Caco-2 (cell line): ENCODE data around the gene CDSN. TPM values are rescaled to one million over a fixed set of nuclear protein-coding genes. Genes with fewer than 3 reads are reported as not detected.

ENCODE experiments used
- BruUV-seq: library from RNA; stranded (reverse); fragments of 400-500 nt; replicated peaks from 2 replicates; lab custom pipeline; 2021; lab: Mats Ljungman, UMichigan
- CTCF ChIA-PET: fragments of 300-600 bp; sonication (Branson Sonifier 250); formaldehyde crosslinking; loops from one replicate; lab custom pipeline; 2022; ENCODE audit warnings: antibody characterized with exemption; lab: Charles Lee
- POLR2A ChIA-PET: fragments of 300-600 bp; sonication (Branson Sonifier 250); formaldehyde crosslinking; loops from one replicate; lab custom pipeline; 2022; ENCODE audit warnings: antibody characterized with exemption; lab: Charles Lee
- DNase-seq, 2 experiments: peaks; one replicate each; pipeline versions ENCODE4 v3.0.0 to v3.0.0-alpha.2; 2020 to 2022
- H3K27me3 ChIP-seq: replicated peaks from 2 replicates; pipeline ENCODE4 v1.6.0; 2011; ENCODE audit warnings: low read length; ENCODE audit not compliant: control insufficient read depth, insufficient read depth
- H3K36me3 ChIP-seq: 2 replicates; pipeline ENCODE4 v1.5.1; 2011; ENCODE audit warnings: low read length; ENCODE audit not compliant: control insufficient read depth, insufficient read depth
- H3K4me1 ChIP-seq: fragments of 250-450 bp; sonication (Bioruptor Pico); 2 replicates; pipeline ENCODE4 v1.5.1; 2020; ENCODE audit warnings: mild to moderate bottlenecking
- H3K4me3 ChIP-seq: 2 replicates; pipeline ENCODE4 v1.5.1; 2011; ENCODE audit warnings: low read depth, mild to moderate bottlenecking, control low read depth, low read length
- H3K9me3 ChIP-seq: fragments of 250-450 bp; sonication (Bioruptor Pico); 2 replicates; pipeline ENCODE4 v1.5.1; 2020; ENCODE audit warnings: mild to moderate bottlenecking, moderate library complexity
- H3K27ac Mint-ChIP-seq: one replicate; pipeline ENCODE4 v1.8.0; 2022; ENCODE audit warnings: mixed read lengths; ENCODE audit not compliant: unreplicated experiment
- H3K27me3 Mint-ChIP-seq: one replicate; pipeline ENCODE4 v1.8.0; 2022; ENCODE audit warnings: mixed read lengths; ENCODE audit not compliant: insufficient read depth, unreplicated experiment
- H3K36me3 Mint-ChIP-seq: one replicate; pipeline ENCODE4 v1.8.0; 2022; ENCODE audit warnings: mild to moderate bottlenecking, mixed read lengths; ENCODE audit not compliant: insufficient read depth, unreplicated experiment
- H3K4me1 Mint-ChIP-seq: one replicate; pipeline ENCODE4 v1.8.0; 2022; ENCODE audit warnings: low read depth, mixed read lengths; ENCODE audit not compliant: unreplicated experiment
- H3K4me3 Mint-ChIP-seq: one replicate; pipeline ENCODE4 v1.8.0; 2022; ENCODE audit warnings: mild to moderate bottlenecking, moderate library complexity, mixed read lengths; ENCODE audit not compliant: unreplicated experiment
- H3K9me3 Mint-ChIP-seq: one replicate; pipeline ENCODE4 v1.8.0; 2022; ENCODE audit warnings: mixed read lengths; ENCODE audit not compliant: unreplicated experiment
- CTCF ChIP-seq, 2 experiments: fragments of 200-600 bp in 1 of 2; IDR thresholded peaks; 1 replicate in 1 of 2; 2 replicates in 1 of 2; pipeline versions ENCODE4 v1.5.1 to v1.8.0; 2011 to 2022; ENCODE audit warnings: antibody characterized with exemption in 1 of 2, control low read depth in 1 of 2, inconsistent platforms in 1 of 2, low read depth in 1 of 2, low read length in 1 of 2, mild to moderate bottlenecking in 1 of 2, moderate library complexity in 1 of 2; ENCODE audit not compliant: insufficient read depth in 1 of 2, severe bottlenecking in 1 of 2, unreplicated experiment in 1 of 2
- intact Hi-C: fragments of 100-400 bp; cut with micrococcal nuclease; formaldehyde crosslinking; loops from one replicate; pipeline ENCODE4 v1.10.0; 2022; ENCODE audit not compliant: unreplicated experiment
- total RNA-seq: library from RNA; stranded (reverse); gene quantifications from 2 replicates; pipeline ENCODE4 v1.2.3, GENCODE V29; 2022

Gene CDSN
- total RNA-seq, 1 experiment from 2014 or later: not detected

GRCh38 chr6:31157513-31158139, 37.4 kb upstream of the CDSN start, which contains the start of gene CCHCR1:
Gene CCHCR1 (minus strand): TSS chr6:31157802. CDS start chr6:31157600, 202 bp downstream.
- H3K27ac Mint-ChIP-seq: peak within 1 kb of the TSS; percentile 85
- no peaks in the 10 kb centered on the region for H3K4me1 Mint-ChIP-seq
- H3K36me3 Mint-ChIP-seq: peaks cover 17% of the 10 kb centered on the region
- H3K9me3 Mint-ChIP-seq: no peaks in the 10 kb centered on the region
- H3K4me3 ChIP-seq: peak within 1 kb of the TSS; percentile 74
- DNase-seq: no peak
- ChIA-PET POLR2A (interaction anchor here (0.6 to 1.8 kb wide), 2 partner anchors 245 to 384 kb away, joined by 4 to 5 read pairs; partner anchors contain the start of genes DDX39B and MICA), CTCF (interaction anchor here (1.0 to 1.6 kb wide), 5 partner anchors 29 to 209 kb away, joined by 3 to 8 read pairs (median 4); no protein-coding TSS in a partner anchor)
- no peaks in the 10 kb centered on the region for H3K27me3 Mint-ChIP-seq
- H3K4me3 Mint-ChIP-seq: peak within 1 kb of the TSS; percentile 84
- intact Hi-C loops: no loop called here
- BruUV-seq: no TSS peak
- TF ChIP-seq CTCF (IDR thresholded peaks at IDR 0.05; ENCODE audit: insufficient read depth in 1 of 2, low read depth in 1 of 2, low read length in 1 of 2, severe bottlenecking in 1 of 2, unreplicated experiment in 1 of 2): no peak
- peaks cover 11% of the 10 kb centered on the region; the same call in 1 of the 2 replicates for H3K4me1 ChIP-seq
- no peaks in the 10 kb centered on the region for H3K9me3 ChIP-seq
- no peaks in the 10 kb centered on the region for H3K27me3 ChIP-seq
- no peaks in the 10 kb centered on the region for H3K36me3 ChIP-seq

GRCh38 chr6:31156641-31157040, 36.4 kb upstream of the CDSN start:
- no peak for DNase-seq
- TF ChIP-seq CTCF (IDR thresholded peaks at IDR 0.05; ENCODE audit: insufficient read depth in 1 of 2, low read depth in 1 of 2, low read length in 1 of 2, severe bottlenecking in 1 of 2, unreplicated experiment in 1 of 2): no peak
- Mint-ChIP-seq H3K4me3 (peak overlapping the region; percentile 84), H3K36me3 (peaks cover 17% of the 10 kb centered on the region), H3K27ac (no peak overlapping the region), H3K4me1 (no peaks in the 10 kb centered on the region), H3K9me3 (no peaks in the 10 kb centered on the region), H3K27me3 (no peaks in the 10 kb centered on the region)
- intact Hi-C loops: no loop called here
- CTCF ChIA-PET: no interaction called here
- Histone ChIP-seq H3K27me3 (no peaks in the 10 kb centered on the region), H3K4me3 (no peak overlapping the region), H3K4me1 (peaks cover 11% of the 10 kb centered on the region; the same call in 1 of the 2 replicates), H3K9me3 (no peaks in the 10 kb centered on the region), H3K36me3 (no peaks in the 10 kb centered on the region)
- TSS peak; percentile 41 for BruUV-seq
- POLR2A ChIA-PET: no interaction called here

GRCh38 chr6:31154436-31154835, 34.2 kb upstream of the CDSN start:
- Mint-ChIP-seq H3K4me3 (no peak overlapping the region), H3K27me3 (no peaks in the 10 kb centered on the region), H3K36me3 (peaks cover 11% of the 10 kb centered on the region), H3K4me1 (no peaks in the 10 kb centered on the region), H3K27ac (no peak overlapping the region), H3K9me3 (no peaks in the 10 kb centered on the region)
- intact Hi-C loops: no loop called here
- Histone ChIP-seq H3K27me3 (no peaks in the 10 kb centered on the region), H3K4me1 (peaks cover 9% of the 10 kb centered on the region; the same call in 1 of the 2 replicates), H3K9me3 (no peaks in the 10 kb centered on the region), H3K4me3 (no peak overlapping the region), H3K36me3 (no peaks in the 10 kb centered on the region)
- no TSS peak for BruUV-seq
- DNase-seq: no peak
- TF ChIP-seq CTCF (IDR thresholded peaks at IDR 0.05; ENCODE audit: insufficient read depth in 1 of 2, low read depth in 1 of 2, low read length in 1 of 2, severe bottlenecking in 1 of 2, unreplicated experiment in 1 of 2): no peak
- POLR2A ChIA-PET: no interaction called here
- CTCF ChIA-PET: no interaction called here
